DND-41 (cell line): ENCODE data around the gene GPRC5B.

Source experiments
- ATAC-seq: fragments of 200-7000 bp; cut with Tn5 transposase; 3 replicates; pipeline ENCODE4 v1.9.1; 2021; ENCODE audit warnings: low read depth; ENCODE audit not compliant: insufficient read depth
- DNase-seq: peaks from one replicate; pipeline ENCODE4 v3.0.0-alpha.2; 2020
- H2AFZ ChIP-seq: 2 replicates; pipeline ENCODE4 v1.6.0; 2012; ENCODE audit warnings: low read depth, low read length
- H3K27ac ChIP-seq: 2 replicates; pipeline ENCODE4 v1.5.1; 2012; ENCODE audit warnings: low read length, inconsistent platforms
- H3K27me3 ChIP-seq: fragments of 200-600 bp; sonication (generic); 2 replicates; pipeline ENCODE4 v1.6.0; 2012; ENCODE audit warnings: low read length, mild to moderate bottlenecking, inconsistent platforms; ENCODE audit not compliant: insufficient read depth, poor library complexity
- H3K36me3 ChIP-seq: 2 replicates; pipeline ENCODE4 v1.5.1; 2012; ENCODE audit warnings: low read length, inconsistent platforms; ENCODE audit not compliant: insufficient read depth
- H3K4me1 ChIP-seq: 2 replicates; pipeline ENCODE4 v1.5.1; 2012; ENCODE audit warnings: mild to moderate bottlenecking, low read length; ENCODE audit not compliant: insufficient read depth
- H3K4me2 ChIP-seq: 2 replicates; pipeline ENCODE4 v1.6.0; 2012; ENCODE audit warnings: mild to moderate bottlenecking, moderate library complexity, low read length, inconsistent platforms; ENCODE audit not compliant: insufficient read depth
- H3K4me3 ChIP-seq, 2 experiments: fragments of 200-600 bp in 1 of 2; shearing (Covaris generic) in 1 of 2; 2 replicates each; pipeline ENCODE4 v1.5.1; 2012 to 2016; ENCODE audit warnings: inconsistent platforms in 2 of 2, low read length in 2 of 2, mild to moderate bottlenecking in 2 of 2, low read depth in 1 of 2, moderate library complexity in 1 of 2
- H3K79me2 ChIP-seq: 2 replicates; pipeline ENCODE4 v1.6.0; 2012; ENCODE audit warnings: low read length, inconsistent platforms; ENCODE audit not compliant: insufficient read depth
- H3K9ac ChIP-seq: 2 replicates; pipeline ENCODE4 v1.6.0; 2012; ENCODE audit warnings: low read depth, mild to moderate bottlenecking, inconsistent platforms, low read length, moderate library complexity
- H3K9me3 ChIP-seq: 2 replicates; pipeline ENCODE4 v1.5.1; 2012; ENCODE audit warnings: low read length, moderate library complexity, mild to moderate bottlenecking, inconsistent platforms; ENCODE audit not compliant: insufficient read depth, severe bottlenecking
- H4K20me1 ChIP-seq: 2 replicates; pipeline ENCODE4 v1.6.0; 2012; ENCODE audit warnings: low read length; ENCODE audit not compliant: insufficient read depth
- CTCF ChIP-seq: IDR thresholded peaks from 2 replicates; pipeline ENCODE4 v1.5.1; 2012; ENCODE audit warnings: borderline replicate concordance, low read length, moderate library complexity, mild to moderate bottlenecking; ENCODE audit not compliant: poor library complexity, severe bottlenecking; ENCODE audit errors: extremely low read depth
- EZH2 ChIP-seq: IDR thresholded peaks from 3 replicates; pipeline ENCODE4 v1.6.1; 2012; ENCODE audit warnings: borderline replicate concordance, low read depth, mild to moderate bottlenecking, moderate library complexity, low read length, inconsistent platforms; ENCODE audit not compliant: severe bottlenecking

The GPRC5B gene

GRCh38 chr16:19863990-19864389, 20.7 kb downstream of the GPRC5B start:
- no peak overlapping the region for H3K4me3 ChIP-seq
- no peak overlapping the region for H3K9ac ChIP-seq
- ATAC-seq (no peak), DNase-seq (no peak)
- H3K4me1 ChIP-seq: no peaks in the 10 kb centered on the region
- H3K4me2 ChIP-seq: no peak overlapping the region
- TF ChIP-seq EZH2: no peak
- TF ChIP-seq CTCF: no peak
- H4K20me1 ChIP-seq: no peaks in the 10 kb centered on the region
- H3K79me2 ChIP-seq: no peaks in the 10 kb centered on the region
- no peaks in the 10 kb centered on the region for H3K27me3 ChIP-seq
- H3K27ac ChIP-seq: no peak overlapping the region
- no peaks in the 10 kb centered on the region for H3K36me3 ChIP-seq
- no peaks in the 10 kb centered on the region for H3K9me3 ChIP-seq
- no peak overlapping the region for H2AFZ ChIP-seq

DNA sequence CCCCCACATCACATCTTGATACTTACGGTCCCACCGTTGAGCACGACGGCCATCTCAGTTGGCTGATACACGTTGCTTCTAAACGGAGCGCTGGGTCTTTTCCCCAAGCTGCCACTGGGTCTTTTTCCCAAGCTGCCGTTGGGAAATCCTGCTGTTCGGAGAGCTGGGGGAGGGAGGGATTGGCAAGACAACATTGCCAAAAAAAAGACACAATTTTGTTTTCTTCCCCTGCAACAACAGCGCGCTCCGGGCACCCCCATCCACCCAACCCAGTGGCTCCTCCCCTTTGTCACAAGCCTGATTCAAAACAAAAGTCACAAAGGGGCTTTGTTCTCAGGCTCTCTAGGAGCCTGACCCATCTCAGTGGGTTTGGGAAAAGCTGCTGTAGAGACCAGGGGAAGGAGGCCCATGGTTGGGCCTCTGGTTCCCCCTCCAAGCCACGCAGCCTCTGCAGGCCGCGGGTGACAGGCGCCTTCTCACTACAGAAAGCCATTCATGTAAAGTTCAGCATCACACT, 22.8 kb downstream of the GPRC5B start:
- no peak for ATAC-seq
- Histone ChIP-seq H3K79me2 (no peaks in the 10 kb centered on the region), H3K27ac (no peak overlapping the region), H3K9me3 (no peaks in the 10 kb centered on the region), H2AFZ (no peak overlapping the region), H4K20me1 (no peaks in the 10 kb centered on the region), H3K27me3 (no peaks in the 10 kb centered on the region), H3K36me3 (no peaks in the 10 kb centered on the region), H3K4me3 (no peak overlapping the region), H3K9ac (no peak overlapping the region), H3K4me1 (no peaks in the 10 kb centered on the region), H3K4me2 (no peak overlapping the region)
- no peak for DNase-seq
- TF ChIP-seq CTCF (no peak), EZH2 (no peak)

- H3K4me2 ChIP-seq: no peak overlapping the region
- H3K27ac ChIP-seq: no peak overlapping the region
- H2AFZ ChIP-seq: no peak overlapping the region
- no peak for DNase-seq
- no peak for ATAC-seq
- H3K4me1 ChIP-seq: no peaks in the 10 kb centered on the region
- H3K9ac ChIP-seq: no peak overlapping the region
- no peak for TF ChIP-seq EZH2
- TF ChIP-seq CTCF: no peak
- H3K27me3 ChIP-seq: no peaks in the 10 kb centered on the region
- H3K79me2 ChIP-seq: no peaks in the 10 kb centered on the region
- H4K20me1 ChIP-seq: no peaks in the 10 kb centered on the region
- no peak overlapping the region for H3K4me3 ChIP-seq
- no peaks in the 10 kb centered on the region for H3K9me3 ChIP-seq
- no peaks in the 10 kb centered on the region for H3K36me3 ChIP-seq
Observed at GRCh38 chr16:19861133-19861532, 23.5 kb downstream of the GPRC5B start.
